K562 (cell line): ENCODE results near the gene PFDN4. TPM values are rescaled to one million over a fixed set of nuclear protein-coding genes. Genes with fewer than 3 reads are reported as not detected.
A peak's percentile ranks its signal among the peaks of the same experiment; 100 is the strongest.

Experiments used
- ATAC-seq: fragments of 200-7000 bp; cut with Tn5 transposase; 3 replicates; pipeline ENCODE4 v1.9.1; 2020; ENCODE audit warnings: moderate library complexity
- BruUV-seq: library from RNA; stranded (reverse); fragments of 400-500 nt; replicated peaks from 2 replicates; lab custom pipeline; 2021; lab: Mats Ljungman, UMichigan
- CTCF ChIA-PET: fragments of 300-600 bp; formaldehyde crosslinking; extraction: SDS; loops from one replicate; lab custom pipeline; 2021; ENCODE audit warnings: low intra/inter-chr PET ratio; lab: Yijun Ruan, JAX
- POLR2A ChIA-PET: fragments of 300-600, 350-650 bp; sonication (Branson Sonifier 250); formaldehyde crosslinking; extraction: SDS; loops from one replicate; lab custom pipeline; 2021; ENCODE audit warnings: antibody characterized with exemption, inconsistent platforms; lab: Yijun Ruan, JAX
- DNase-seq, 4 experiments: peaks; one replicate each; pipeline versions ENCODE4 v3.0.0 to v3.0.0-alpha.2; 2011 to 2018; ENCODE audit warnings: low spot score in 3 of 4, mixed read lengths in 3 of 4; ENCODE audit errors: extremely low read depth in 1 of 4
- FAIRE-seq: peaks from 2 replicates; lab custom pipeline; 2011; peaks lifted over from hg19 to GRCh38; lab: Jason Lieb, UNC
- H2AFZ ChIP-seq: 2 replicates; pipeline ENCODE4 v1.6.0; 2011; ENCODE audit warnings: low read depth, low read length, control low read depth, inconsistent platforms
- H3K27ac ChIP-seq: fragments of 200-600 bp; 3 replicates; pipeline ENCODE4 v1.8.0; 2011; ENCODE audit warnings: low read depth, mild to moderate bottlenecking, control low read depth, inconsistent platforms, low read length, moderate library complexity, mixed read lengths; ENCODE audit errors: extremely low read depth
- H3K27me3 ChIP-seq, 2 experiments: fragments of 300-600 bp in 1 of 2; 2 replicates in 1 of 2; 3 replicates in 1 of 2; pipeline versions ENCODE4 v1.6.0 to v1.8.0; 2011; ENCODE audit warnings: inconsistent platforms in 2 of 2, low read length in 2 of 2, mild to moderate bottlenecking in 1 of 2, mixed read lengths in 1 of 2, moderate library complexity in 1 of 2; ENCODE audit not compliant: control insufficient read depth in 2 of 2, insufficient read depth in 2 of 2
- H3K36me3 ChIP-seq: fragments of 300-600 bp; 3 replicates; pipeline ENCODE4 v1.8.0; 2011; ENCODE audit warnings: mild to moderate bottlenecking, low read length, inconsistent platforms; ENCODE audit not compliant: control insufficient read depth, insufficient read depth
- H3K4me1 ChIP-seq, 2 experiments: fragments of 200-600 bp in 1 of 2; replicated peaks in 1 of 2; 2 replicates in 1 of 2; 3 replicates in 1 of 2; pipeline versions ENCODE4 v1.5.1 to v1.8.0; 2011; ENCODE audit warnings: inconsistent platforms in 2 of 2, low read length in 2 of 2, mild to moderate bottlenecking in 1 of 2, mixed read lengths in 1 of 2, moderate library complexity in 1 of 2; ENCODE audit not compliant: control insufficient read depth in 2 of 2, insufficient read depth in 2 of 2
- H3K4me2 ChIP-seq: 2 replicates; pipeline ENCODE4 v1.6.1; 2011; ENCODE audit warnings: low read length, control low read depth, inconsistent platforms, mixed read lengths; ENCODE audit not compliant: insufficient read depth
- H3K4me3 ChIP-seq: fragments of 200-600 bp; sonication (generic), shearing (Covaris generic); 2 replicates; pipeline ENCODE4 v1.5.1; 2016; ENCODE audit warnings: control low read depth, inconsistent platforms
- H3K79me2 ChIP-seq: fragments of 200-600 bp; 3 replicates; pipeline ENCODE4 v1.8.0; 2011; ENCODE audit warnings: low read length, inconsistent platforms; ENCODE audit not compliant: control insufficient read depth, insufficient read depth
- H3K9ac ChIP-seq, 2 experiments: 2 replicates each; pipeline versions ENCODE4 v1.6.0 to v1.6.1; 2011; ENCODE audit warnings: low read depth in 2 of 2, low read length in 2 of 2, control low read depth in 1 of 2, inconsistent platforms in 1 of 2, mild to moderate bottlenecking in 1 of 2, mixed read lengths in 1 of 2; ENCODE audit not compliant: insufficient read depth in 1 of 2
- H3K9me1 ChIP-seq: one replicate; pipeline ENCODE4 v1.6.0; 2011; ENCODE audit warnings: inconsistent platforms, mild to moderate bottlenecking, low read length, moderate library complexity; ENCODE audit not compliant: control insufficient read depth, insufficient read depth
- H3K9me3 ChIP-seq: replicated peaks from 2 replicates; pipeline ENCODE4 v1.5.1; 2011; ENCODE audit warnings: low read depth, low read length, inconsistent platforms; ENCODE audit not compliant: control insufficient read depth, insufficient read depth
- H4K20me1 ChIP-seq: replicated peaks from 2 replicates; pipeline ENCODE4 v1.6.1; 2011; ENCODE audit warnings: low read length, inconsistent platforms, mixed read lengths; ENCODE audit not compliant: control insufficient read depth, insufficient read depth
- FOSL1 ChIP-seq: fragments of 200-800 bp; sonication (Bioruptor generic); conservative IDR thresholded peaks from 2 replicates; pipeline ENCODE4 v1.6.1; 2016; ENCODE audit warnings: missing genetic modification characterization, missing compliant biosample characterization
- FOXJ2 ChIP-seq: fragments of 200-800 bp; sonication (Bioruptor generic); IDR thresholded peaks from 2 replicates; pipeline ENCODE4 v1.6.1; 2016; ENCODE audit warnings: missing genetic modification characterization, missing compliant biosample characterization
- JUND ChIP-seq, 2 experiments: IDR thresholded peaks; 2 replicates in 1 of 2; 3 replicates in 1 of 2; pipeline ENCODE4 v1.6.1; 2011; ENCODE audit warnings: borderline replicate concordance in 2 of 2, low read depth in 2 of 2, low read length in 2 of 2, improper control_type of control experiment in 1 of 2, missing biosample characterization in 1 of 2, missing genetic modification characterization in 1 of 2, missing genetic modification reagents in 1 of 2
- MAZ ChIP-seq, 2 experiments: fragments of 450-650 bp in 1 of 2; sonication (generic) in 1 of 2; formaldehyde crosslinking; IDR thresholded peaks in 1 of 2; conservative IDR thresholded peaks in 1 of 2; 2 replicates each; pipeline versions ENCODE4 v1.4.0 to v1.5.0; 2020; ENCODE audit warnings: mild to moderate bottlenecking in 1 of 2, missing genetic modification reagents in 1 of 2
- NFE2 ChIP-seq: IDR thresholded peaks from 2 replicates; pipeline ENCODE4 v1.6.1; 2014; ENCODE audit warnings: antibody characterized with exemption, low read depth
- ZFP36 ChIP-seq: fragments of 150-350 bp; IDR thresholded peaks from 2 replicates; pipeline ENCODE4 v1.6.1; 2018; ENCODE audit warnings: low read length, low read depth; ENCODE audit not compliant: partially characterized antibody
- ZNF717 ChIP-seq: fragments of 250-450 bp; sonication (Bioruptor Pico); IDR thresholded peaks from 2 replicates; pipeline ENCODE4 v1.5.0; 2021
- WGBS: fragments of 100-300 bp; shearing (Covaris generic); methylation state at CpG from one replicate; pipeline ENCODE4 v1.1.6; 2016; ENCODE audit warnings: low coverage, mixed read lengths; ENCODE audit not compliant: insufficient coverage; ENCODE audit errors: missing lambda C conversion rate; 5-methylcytosine and 5-hydroxymethylcytosine counted together
- in situ Hi-C: fragments of 300-500 bp; cut with MboI; formaldehyde crosslinking; loops from 4 replicates; pipeline ENCODE4 v1.15.0; 2018; ENCODE audit warnings: inconsistent platforms, mixed read lengths
- intact Hi-C: fragments of 100-400 bp; cut with micrococcal nuclease; formaldehyde crosslinking; loops from 2 replicates; pipeline ENCODE4 v1.14.2; 2022
- polyA plus RNA-seq, 8 experiments: library from polyadenylated mRNA; depleted of rRNA in 4 of 8; stranded (reverse) in 5 of 8; unstranded in 3 of 8; fragments of >200 nt; fragmentation: Nextera tagmentation in 2 of 8; fragmentation: Illumina TruSeq in 1 of 8; extraction: Ambion mirVana in 2 of 8; extraction: Trizol in 1 of 8; gene quantifications; 2 replicates each; pipeline versions ENCODE4 v1.2.1 to v1.2.3, GENCODE V29; 2011 to 2014; ENCODE audit warnings: inconsistent platforms in 1 of 8, missing spikeins in 1 of 8
- total RNA-seq, 7 experiments: library from RNA; depleted of rRNA in 6 of 7; stranded (reverse); fragments of >200 nt in 6 of 7; fragmentation: Illumina TruSeq in 2 of 7; extraction: Trizol in 2 of 7; gene quantifications; 2 replicates each; pipeline versions ENCODE4 v1.2.1 to v1.2.3, GENCODE V29; 2011 to 2021; ENCODE audit warnings: low replicate concordance in 1 of 7
- TF ChIP-seq, protein P1 (sequence below), 3 experiments: fragments of 200-800 bp in 1 of 3; fragments of 250-450 bp in 1 of 3; fragments of 450-650 bp in 1 of 3; sonication (Bioruptor Pico) in 1 of 3; sonication (Bioruptor generic) in 1 of 3; formaldehyde crosslinking in 1 of 3; IDR thresholded peaks; 2 replicates each; pipeline versions ENCODE4 v1.6.1 to v1.8.0; 2016 to 2022; ENCODE audit warnings: mild to moderate bottlenecking in 2 of 3, missing genetic modification characterization in 2 of 3, missing compliant biosample characterization in 1 of 3, moderate library complexity in 1 of 3

PFDN4 gene
- total and polyA plus RNA-seq, 9 of the 15 experiments (the other 6 are each of a cell fraction or from before 2014, with no cell fraction given): 60.1 to 214 (median 122) TPM

DNA sequence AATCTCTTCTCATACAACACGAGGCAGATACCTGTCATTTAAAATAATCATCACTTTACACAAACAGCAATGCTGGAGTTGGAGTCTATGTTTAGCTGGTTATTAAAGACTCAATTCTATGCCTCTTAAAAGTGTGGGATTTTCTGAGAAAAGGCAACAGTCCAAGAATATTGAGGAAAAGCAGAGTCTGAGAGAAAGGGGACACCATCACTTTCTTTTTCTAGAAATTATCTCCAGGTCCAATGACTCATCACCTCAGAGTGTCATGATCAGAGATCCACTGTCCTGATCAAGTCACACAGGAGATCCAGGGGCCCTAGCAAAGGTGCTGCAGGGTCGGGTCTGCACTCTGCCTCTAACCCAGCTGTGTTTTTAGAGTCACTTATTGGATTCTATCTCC lies 42.1 kb upstream of the PFDN4 start:
- DNase-seq: no peak
- WGBS: 0% methylated on average over 2 of the region's 2 CpGs
- no peak overlapping the region for H3K9ac ChIP-seq
- no TSS peak for BruUV-seq
- in situ Hi-C loops: no loop called here
- peaks cover 27 to 38% of the 10 kb centered on the region in 2 experiments for H3K27me3 ChIP-seq
- no peak overlapping the region for H2AFZ ChIP-seq
- ChIA-PET POLR2A (no interaction called here), CTCF (no interaction called here)
- no peak overlapping the region for H3K27ac ChIP-seq
- ATAC-seq: no peak
- no peak for FAIRE-seq
- no peaks in the 10 kb centered on the region for H3K9me1 ChIP-seq
- no peaks in the 10 kb centered on the region for H4K20me1 ChIP-seq
- no peaks in the 10 kb centered on the region for H3K79me2 ChIP-seq
- no peaks in the 10 kb centered on the region for H3K4me1 ChIP-seq
- no peaks in the 10 kb centered on the region for H3K9me3 ChIP-seq
- no peak overlapping the region for H3K4me2 ChIP-seq
- H3K36me3 ChIP-seq: no peaks in the 10 kb centered on the region
- TF ChIP-seq ZFP36: peak; percentile 8
- no peak for TF ChIP-seq ZNF717 (CRISPR knock-in tag)
- TF ChIP-seq, protein P1, sequence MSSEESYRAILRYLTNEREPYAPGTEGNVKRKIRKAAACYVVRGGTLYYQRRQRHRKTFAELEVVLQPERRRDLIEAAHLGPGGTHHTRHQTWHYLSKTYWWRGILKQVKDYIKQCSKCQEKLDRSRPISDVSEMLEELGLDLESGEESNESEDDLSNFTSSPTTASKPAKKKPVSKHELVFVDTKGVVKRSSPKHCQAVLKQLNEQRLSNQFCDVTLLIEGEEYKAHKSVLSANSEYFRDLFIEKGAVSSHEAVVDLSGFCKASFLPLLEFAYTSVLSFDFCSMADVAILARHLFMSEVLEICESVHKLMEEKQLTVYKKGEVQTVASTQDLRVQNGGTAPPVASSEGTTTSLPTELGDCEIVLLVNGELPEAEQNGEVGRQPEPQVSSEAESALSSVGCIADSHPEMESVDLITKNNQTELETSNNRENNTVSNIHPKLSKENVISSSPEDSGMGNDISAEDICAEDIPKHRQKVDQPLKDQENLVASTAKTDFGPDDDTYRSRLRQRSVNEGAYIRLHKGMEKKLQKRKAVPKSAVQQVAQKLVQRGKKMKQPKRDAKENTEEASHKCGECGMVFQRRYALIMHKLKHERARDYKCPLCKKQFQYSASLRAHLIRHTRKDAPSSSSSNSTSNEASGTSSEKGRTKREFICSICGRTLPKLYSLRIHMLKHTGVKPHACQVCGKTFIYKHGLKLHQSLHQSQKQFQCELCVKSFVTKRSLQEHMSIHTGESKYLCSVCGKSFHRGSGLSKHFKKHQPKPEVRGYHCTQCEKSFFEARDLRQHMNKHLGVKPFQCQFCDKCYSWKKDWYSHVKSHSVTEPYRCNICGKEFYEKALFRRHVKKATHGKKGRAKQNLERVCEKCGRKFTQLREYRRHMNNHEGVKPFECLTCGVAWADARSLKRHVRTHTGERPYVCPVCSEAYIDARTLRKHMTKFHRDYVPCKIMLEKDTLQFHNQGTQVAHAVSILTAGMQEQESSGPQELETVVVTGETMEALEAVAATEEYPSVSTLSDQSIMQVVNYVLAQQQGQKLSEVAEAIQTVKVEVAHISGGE (CRISPR knock-in tag; IDR thresholded peaks at IDR 0.05): peak in 1 of 3 experiments; percentile 79; a peak in 2 of 6 replicates
- no peak for TF ChIP-seq JUND (IDR thresholded peaks at IDR 0.05; ENCODE audit: borderline replicate concordance, low read depth, low read length)
- 0 out of 3 replicates have a peak, but pooled peaks have one; percentile 19 for TF ChIP-seq JUND (tag; IDR thresholded peaks at IDR 0.05; ENCODE audit: borderline replicate concordance, low read depth, low read length)
- TF ChIP-seq MAZ (CRISPR knock-in tag; conservative IDR thresholded peaks at IDR 0.05 in 1 of 2, IDR thresholded peaks at IDR 0.05 in 1 of 2): no peak
- peak; percentile 14; the same call in 1 of the 2 replicates for TF ChIP-seq NFE2
- TF ChIP-seq FOSL1 (tag): 0 out of 2 replicates have a peak, but pooled peaks have one; percentile 26
- TF ChIP-seq FOXJ2 (tag): no peak
- H3K4me3 ChIP-seq: no peak overlapping the region
- intact Hi-C loops: no loop called here
